OCI-LY3 (cell line): Measurements from ENCODE around the gene CUL2.

Experiments
- EZH2phosphoT487 ChIP-seq: fragments of 200-600 bp; shearing (Covaris generic); IDR thresholded peaks from 2 replicates; pipeline ENCODE4 v1.6.1; 2018; ENCODE audit warnings: antibody characterized with exemption, mixed run types, low read depth
- TF ChIP-seq, protein P1 (sequence below): fragments of 200-600, 300-600 bp; sonication (generic); IDR thresholded peaks from 2 replicates; pipeline ENCODE4 v1.5.1; 2014; ENCODE audit warnings: antibody characterized with exemption, low read length, low read depth

DNA sequence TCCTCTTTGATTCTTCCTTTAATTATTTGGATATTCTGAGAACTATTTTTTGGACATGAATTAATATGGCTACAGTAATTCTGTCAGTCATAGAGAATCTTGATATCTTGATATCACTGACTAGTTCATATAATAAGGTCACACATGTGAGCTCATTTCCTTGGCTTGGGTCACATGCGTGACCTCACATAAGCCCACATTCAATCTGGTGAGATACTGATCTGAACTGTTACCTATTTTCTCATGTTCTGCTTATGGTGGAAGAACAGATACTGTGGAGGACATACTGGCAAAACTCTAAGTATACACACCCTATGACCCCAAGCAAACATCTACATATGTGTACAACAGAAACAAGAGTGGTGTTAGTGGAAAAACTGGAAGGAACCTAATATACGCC, 44.1 kb downstream of the CUL2 start:
- TF ChIP-seq, protein P1, sequence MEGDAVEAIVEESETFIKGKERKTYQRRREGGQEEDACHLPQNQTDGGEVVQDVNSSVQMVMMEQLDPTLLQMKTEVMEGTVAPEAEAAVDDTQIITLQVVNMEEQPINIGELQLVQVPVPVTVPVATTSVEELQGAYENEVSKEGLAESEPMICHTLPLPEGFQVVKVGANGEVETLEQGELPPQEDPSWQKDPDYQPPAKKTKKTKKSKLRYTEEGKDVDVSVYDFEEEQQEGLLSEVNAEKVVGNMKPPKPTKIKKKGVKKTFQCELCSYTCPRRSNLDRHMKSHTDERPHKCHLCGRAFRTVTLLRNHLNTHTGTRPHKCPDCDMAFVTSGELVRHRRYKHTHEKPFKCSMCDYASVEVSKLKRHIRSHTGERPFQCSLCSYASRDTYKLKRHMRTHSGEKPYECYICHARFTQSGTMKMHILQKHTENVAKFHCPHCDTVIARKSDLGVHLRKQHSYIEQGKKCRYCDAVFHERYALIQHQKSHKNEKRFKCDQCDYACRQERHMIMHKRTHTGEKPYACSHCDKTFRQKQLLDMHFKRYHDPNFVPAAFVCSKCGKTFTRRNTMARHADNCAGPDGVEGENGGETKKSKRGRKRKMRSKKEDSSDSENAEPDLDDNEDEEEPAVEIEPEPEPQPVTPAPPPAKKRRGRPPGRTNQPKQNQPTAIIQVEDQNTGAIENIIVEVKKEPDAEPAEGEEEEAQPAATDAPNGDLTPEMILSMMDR, result no peak
- TF ChIP-seq EZH2phosphoT487, result no peak
